Prostate gland (tissue), 2 donors: ENCODE data around the gene E2F2.

Experiments
- CTCF ChIP-seq, 4 experiments: fragments of 200-600 bp in 2 of 4; fragments of 450-650 bp in 2 of 4; sonication (generic) in 2 of 4; IDR thresholded peaks; 1 replicate in 3 of 4; 2 replicates in 1 of 4; pipeline ENCODE4 v1.5.1; 2016 to 2019; ENCODE audit warnings: antibody characterized with exemption in 4 of 4, mild to moderate bottlenecking in 2 of 4, moderate library complexity in 2 of 4
- POLR2A ChIP-seq: fragments of 450-650 bp; IDR thresholded peaks from one replicate; pipeline ENCODE4 v1.6.1; 2016; ENCODE audit warnings: antibody characterized with exemption, mild to moderate bottlenecking

- TF ChIP-seq CTCF (IDR thresholded peaks at IDR 0.05) (no peak), POLR2A (no peak)
Measured at GRCh38 chr1:23527366-23527765, 3.7 kb downstream of the E2F2 start.
